Sigmoid colon (tissue), 4 donors: ENCODE results near the gene DNAJC21.

Experiments used
- CTCF ChIP-seq, 4 experiments: fragments of 450-650 bp in 3 of 4; fragments of 200-600 bp in 1 of 4; IDR thresholded peaks; one replicate each; pipeline ENCODE4 v1.5.1; 2016 to 2019; ENCODE audit warnings: antibody characterized with exemption in 4 of 4, mild to moderate bottlenecking in 3 of 4, moderate library complexity in 2 of 4
- EP300 ChIP-seq, 4 donors: sonication (generic); formaldehyde crosslinking; IDR thresholded peaks; one replicate each; pipeline ENCODE4 v1.6.1; 2017; ENCODE audit warnings: antibody characterized with exemption in 4 of 4
- POLR2A ChIP-seq, 2 donors: fragments of 450-650 bp; IDR thresholded peaks; one replicate each; pipeline ENCODE4 v1.6.1; 2016; ENCODE audit warnings: antibody characterized with exemption in 2 of 2, mild to moderate bottlenecking in 2 of 2, moderate library complexity in 2 of 2

GRCh38 chr5:34978681-34979080 is 49.3 kb downstream of the DNAJC21 start:
- TF ChIP-seq CTCF (IDR thresholded peaks at IDR 0.05) (no peak), EP300 (IDR thresholded peaks at IDR 0.05) (no peak), POLR2A (IDR thresholded peaks at IDR 0.05) (no peak)
